WERI-Rb-1 (cell line): ENCODE data around the gene TMEM86A.

Experiments
- DNase-seq: peaks from one replicate; pipeline ENCODE4 v3.0.0-alpha.2; 2020
- H3K27ac ChIP-seq: fragments of 250-450 bp; sonication (Bioruptor Pico); 2 replicates; pipeline ENCODE4 v1.5.1; 2020; ENCODE audit warnings: mild to moderate bottlenecking, moderate library complexity
- H3K27me3 ChIP-seq: fragments of 250-450 bp; sonication (Bioruptor Pico); 2 replicates; pipeline ENCODE4 v1.5.1; 2021; ENCODE audit warnings: mild to moderate bottlenecking, low read depth, moderate library complexity; ENCODE audit not compliant: insufficient read depth, severe bottlenecking
- H3K36me3 ChIP-seq: fragments of 250-450 bp; sonication (Bioruptor Pico); 2 replicates; pipeline ENCODE4 v1.5.1; 2020; ENCODE audit warnings: mild to moderate bottlenecking, moderate library complexity
- H3K4me3 ChIP-seq: 2 replicates; pipeline ENCODE4 v1.5.1; 2011; ENCODE audit warnings: low read depth, mild to moderate bottlenecking, control low read depth, low read length
- H3K9me3 ChIP-seq: fragments of 250-450 bp; sonication (Bioruptor Pico); 2 replicates; pipeline ENCODE4 v1.5.1; 2021; ENCODE audit warnings: mild to moderate bottlenecking, moderate library complexity; ENCODE audit not compliant: severe bottlenecking
- TF ChIP-seq, protein P1 (sequence below): IDR thresholded peaks from 2 replicates; pipeline ENCODE4 v1.5.1; 2011; ENCODE audit warnings: low read depth, mild to moderate bottlenecking, control low read depth, inconsistent platforms, low read length

The TMEM86A gene

DNA sequence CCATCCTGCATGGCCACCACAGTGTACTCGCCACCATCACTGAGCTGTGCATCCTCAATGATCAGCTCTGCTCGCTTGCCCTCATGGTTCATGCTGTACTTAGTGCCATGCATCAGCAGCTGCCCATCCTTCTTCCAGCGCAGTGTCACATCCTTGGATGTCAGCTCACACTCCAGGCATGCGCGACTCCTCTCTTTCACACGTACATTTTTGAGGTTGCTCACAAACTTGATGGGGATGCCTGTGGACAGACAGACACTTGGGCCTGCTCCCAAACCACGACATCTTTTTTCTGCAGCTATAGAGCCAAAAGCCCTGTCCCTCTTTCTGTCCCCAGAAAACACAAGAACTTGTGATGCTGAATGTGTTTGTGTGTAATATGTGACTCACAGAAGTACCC lies 16.9 kb downstream of the TMEM86A start:
- Histone ChIP-seq H3K27me3 (no peaks in the 10 kb centered on the region), H3K9me3 (no peaks in the 10 kb centered on the region), H3K4me3 (no peak overlapping the region), H3K36me3 (no peaks in the 10 kb centered on the region), H3K27ac (no peak overlapping the region)
- TF ChIP-seq, protein P1, sequence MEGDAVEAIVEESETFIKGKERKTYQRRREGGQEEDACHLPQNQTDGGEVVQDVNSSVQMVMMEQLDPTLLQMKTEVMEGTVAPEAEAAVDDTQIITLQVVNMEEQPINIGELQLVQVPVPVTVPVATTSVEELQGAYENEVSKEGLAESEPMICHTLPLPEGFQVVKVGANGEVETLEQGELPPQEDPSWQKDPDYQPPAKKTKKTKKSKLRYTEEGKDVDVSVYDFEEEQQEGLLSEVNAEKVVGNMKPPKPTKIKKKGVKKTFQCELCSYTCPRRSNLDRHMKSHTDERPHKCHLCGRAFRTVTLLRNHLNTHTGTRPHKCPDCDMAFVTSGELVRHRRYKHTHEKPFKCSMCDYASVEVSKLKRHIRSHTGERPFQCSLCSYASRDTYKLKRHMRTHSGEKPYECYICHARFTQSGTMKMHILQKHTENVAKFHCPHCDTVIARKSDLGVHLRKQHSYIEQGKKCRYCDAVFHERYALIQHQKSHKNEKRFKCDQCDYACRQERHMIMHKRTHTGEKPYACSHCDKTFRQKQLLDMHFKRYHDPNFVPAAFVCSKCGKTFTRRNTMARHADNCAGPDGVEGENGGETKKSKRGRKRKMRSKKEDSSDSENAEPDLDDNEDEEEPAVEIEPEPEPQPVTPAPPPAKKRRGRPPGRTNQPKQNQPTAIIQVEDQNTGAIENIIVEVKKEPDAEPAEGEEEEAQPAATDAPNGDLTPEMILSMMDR: no peak
- no peak for DNase-seq

DNA sequence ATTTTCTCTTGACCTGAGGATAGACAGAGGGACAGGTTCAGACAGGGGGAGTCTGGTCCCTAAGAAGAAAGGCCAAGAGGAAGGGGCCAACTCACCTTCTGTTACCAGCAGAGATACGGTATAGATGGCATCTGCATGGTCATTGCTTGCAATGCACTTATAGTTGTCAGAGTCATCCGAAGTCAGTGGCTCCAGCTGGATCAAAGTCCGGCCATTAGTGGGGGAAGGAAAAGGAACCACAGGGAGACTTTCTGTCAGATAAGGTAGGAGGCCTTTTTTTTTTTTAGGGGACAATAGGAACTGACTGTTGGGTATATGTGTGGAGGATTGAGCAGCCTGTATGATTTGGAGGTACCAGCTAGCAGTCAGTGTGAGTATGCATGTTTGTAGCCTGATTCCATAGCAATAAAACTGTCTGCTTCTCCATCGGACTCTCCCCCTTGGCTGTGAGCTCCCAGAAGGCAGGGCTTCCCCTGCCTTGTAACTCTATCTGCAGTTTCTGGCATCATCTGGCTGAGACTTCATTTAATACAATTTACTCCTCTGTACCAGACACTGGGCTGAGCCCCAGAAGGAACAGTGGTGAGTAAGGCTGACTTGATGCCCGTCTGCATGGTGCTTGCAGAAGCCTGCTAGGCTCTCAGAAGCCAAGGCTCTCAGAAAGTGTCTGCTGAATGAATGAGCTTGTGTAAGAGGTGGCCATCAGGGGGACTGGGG lies 21.7 kb downstream of the TMEM86A start:
- no peak for DNase-seq

DNA sequence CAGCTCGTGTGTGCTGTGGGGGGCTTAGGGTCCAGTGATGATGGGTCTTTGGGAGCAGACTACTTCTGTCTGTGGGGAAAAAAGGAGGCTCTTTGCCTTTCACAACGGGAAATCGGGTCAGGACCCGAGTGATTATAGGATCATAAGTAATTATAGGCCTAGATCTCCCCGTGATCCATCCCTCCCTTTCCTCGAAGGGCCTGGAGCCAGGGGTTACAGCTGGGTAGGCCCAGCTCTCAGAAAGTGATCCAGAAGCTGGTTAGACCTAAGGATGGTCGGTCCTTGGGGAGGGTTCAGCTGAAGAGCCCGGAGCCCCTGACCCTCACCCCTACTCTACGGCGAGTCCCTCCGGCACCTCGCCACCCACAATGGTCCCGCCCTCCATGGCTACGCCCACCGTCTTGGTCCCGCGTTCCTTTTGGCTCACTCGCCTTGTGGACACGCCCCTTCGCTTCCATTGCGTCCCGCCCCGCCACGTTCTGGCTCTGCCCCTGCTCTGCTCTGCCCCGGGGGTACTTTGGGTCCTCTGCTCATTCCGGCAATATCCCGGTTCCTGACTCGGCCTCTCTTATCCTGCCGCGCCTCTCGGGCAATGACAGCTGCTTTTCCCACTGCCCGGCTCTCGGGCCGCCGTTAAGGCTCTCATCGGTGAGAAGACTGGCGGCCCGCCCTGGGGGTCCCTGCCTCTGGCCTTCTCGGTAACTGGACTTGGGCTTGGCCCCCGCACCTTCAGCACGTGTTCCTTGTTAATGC lies 22.4 kb downstream of the TMEM86A start:
- no peaks in the 10 kb centered on the region for H3K36me3 ChIP-seq
- peak overlapping the region; percentile 57 for H3K4me3 ChIP-seq
- peak; percentile 82 for DNase-seq
- H3K27me3 ChIP-seq: no peaks in the 10 kb centered on the region
- TF ChIP-seq, protein P1: no peak
- peak overlapping the region; percentile 64 for H3K27ac ChIP-seq
- H3K9me3 ChIP-seq: no peaks in the 10 kb centered on the region

More for the DNA sequence above, 21.7 kb downstream of the TMEM86A start:
- TF ChIP-seq, protein P1: no peak
- H3K27ac ChIP-seq: peak overlapping the region; percentile 64; the same call in 1 of the 2 replicates
- H3K9me3 ChIP-seq: no peaks in the 10 kb centered on the region
- H3K4me3 ChIP-seq: peak overlapping the region; percentile 57
- H3K36me3 ChIP-seq: no peaks in the 10 kb centered on the region
- H3K27me3 ChIP-seq: no peaks in the 10 kb centered on the region

DNA sequence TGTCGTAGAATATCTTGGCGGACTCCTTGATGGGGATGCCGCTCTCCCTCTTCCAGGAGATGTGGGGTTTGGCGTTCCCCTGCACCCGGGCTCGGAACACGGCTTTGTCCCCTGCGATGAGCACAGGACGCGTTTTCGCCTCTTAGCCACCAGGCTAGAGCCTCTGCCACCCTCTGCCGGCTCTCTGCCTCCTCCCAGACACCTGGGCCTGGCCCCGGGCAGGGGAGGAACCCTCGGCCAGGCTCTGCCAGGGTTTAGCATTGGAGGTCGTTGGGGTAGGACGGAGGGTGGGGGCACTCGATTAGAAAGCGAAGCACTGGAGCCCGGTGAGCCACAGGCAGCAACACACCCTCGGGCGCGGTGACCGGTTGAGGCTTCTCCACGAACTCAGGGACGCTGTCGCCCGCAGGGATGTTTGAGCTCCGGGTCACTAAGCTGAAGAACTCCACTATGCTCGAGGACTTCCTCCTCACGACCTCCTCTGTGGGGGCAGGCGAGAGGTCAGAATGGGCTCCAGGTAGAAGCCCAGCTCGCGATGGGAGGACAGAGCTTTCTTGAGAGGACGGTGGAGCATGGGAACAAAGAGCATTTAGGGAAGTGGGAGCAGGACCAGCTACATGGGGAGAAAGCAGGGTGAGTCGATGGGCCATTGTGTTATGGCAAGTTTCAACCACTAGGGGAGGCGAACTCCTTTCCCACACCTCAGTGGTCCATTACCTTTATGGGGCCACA lies 23.1 kb downstream of the TMEM86A start:
- Histone ChIP-seq H3K36me3 (no peaks in the 10 kb centered on the region), H3K9me3 (no peaks in the 10 kb centered on the region), H3K4me3 (peak overlapping the region; percentile 57), H3K27me3 (no peaks in the 10 kb centered on the region), H3K27ac (peak overlapping the region; percentile 64)
- TF ChIP-seq, protein P1: peak; percentile 87
- DNase-seq: peak; percentile 51

DNA sequence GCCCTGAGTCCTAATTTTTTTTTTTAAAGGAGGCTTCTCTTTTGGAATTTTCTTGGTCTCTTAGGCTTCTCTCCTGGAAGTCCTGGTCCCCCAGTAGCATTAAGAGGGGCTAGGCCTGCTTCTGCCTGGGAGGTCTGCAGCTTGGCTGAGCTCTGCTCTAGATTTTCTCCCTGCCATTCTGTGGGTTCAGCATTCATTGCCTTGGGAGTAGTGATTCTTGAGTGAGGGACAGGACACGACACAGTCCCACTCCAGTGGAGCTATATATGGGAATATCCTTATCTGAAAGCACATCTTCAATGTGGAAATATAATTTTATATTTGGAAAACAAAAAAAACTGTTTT lies 23.7 kb downstream of the TMEM86A start:
- Histone ChIP-seq H3K4me3 (no peak overlapping the region; the same call in 1 of the 2 replicates), H3K27ac (no peak overlapping the region), H3K36me3 (no peaks in the 10 kb centered on the region), H3K9me3 (no peaks in the 10 kb centered on the region), H3K27me3 (no peaks in the 10 kb centered on the region)
- DNase-seq: no peak
- TF ChIP-seq, protein P1: no peak
